Hair follicle dermal papilla cell (primary cell): ENCODE results near the gene TFDP3. TPM values are rescaled to one million over a fixed set of nuclear protein-coding genes. Genes with fewer than 3 reads are reported as not detected.

ENCODE experiments used
- small RNA-seq: library from RNA; depleted of rRNA; stranded (forward); fragments of <200 nt; gene quantifications from one replicate; pipeline ENCODE3, GENCODE V24; 2012
- total RNA-seq: library from RNA; depleted of rRNA; stranded (reverse); fragments of >200 nt; gene quantifications from 2 replicates; pipeline ENCODE4 v1.2.3, GENCODE V29; 2012

The TFDP3 gene
- total RNA-seq = not detected in 2 replicates

DNA sequence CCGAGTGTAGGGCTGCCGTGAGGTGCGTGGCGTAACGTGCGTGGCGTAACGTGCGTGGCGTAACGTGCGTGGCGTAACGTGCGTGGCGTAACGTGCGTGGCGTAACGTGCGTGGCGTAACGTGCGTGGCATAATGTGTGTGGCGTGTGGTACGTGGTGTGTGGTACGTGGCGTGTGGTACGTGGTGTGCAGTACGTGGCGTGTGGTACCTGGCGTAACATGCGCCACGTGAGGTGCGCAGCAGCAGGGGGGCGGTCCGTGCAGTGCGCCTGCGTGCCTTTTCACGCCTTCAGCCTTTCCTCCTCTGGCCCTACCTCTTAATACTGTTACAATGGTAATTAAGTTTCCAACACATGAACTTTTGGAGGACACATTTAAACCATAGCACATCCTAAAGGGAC, at the start of gene TFDP3:
Gene TFDP3, minus strand, starts transcription at position 26 of the 400 bp plus-strand sequence. CDS start 95 bp downstream, outside the sequence.

Small RNA genes lying within 50 kb of the gene (small RNA-seq; reads per million reads assigned to genes)
- 0.27 reads per million for gene RNU1-115P

Other genes starting within 250 kb of the TFDP3 start
- not detected in 2 replicates for gene USP26, start 121.2 kb downstream of the TFDP3 start, total RNA-seq
- 0.73 and 1.6 TPM in 2 replicates for gene GPC4, start 197.1 kb upstream of the TFDP3 start, total RNA-seq